MM.1S (cell line): ENCODE data around the gene SNAPC4.

ENCODE experiments used
- EZH2 ChIP-seq: fragments of 300-600 bp; sonication (generic); optimal IDR thresholded peaks from 2 replicates; pipeline ENCODE3; 2017; ENCODE audit warnings: low read depth, mild to moderate bottlenecking, antibody characterized with exemption, low read length, mixed read lengths
- EZH2phosphoT487 ChIP-seq: fragments of 300-600 bp; sonication (generic); IDR thresholded peaks from 2 replicates; pipeline ENCODE4 v1.6.1; 2018; ENCODE audit warnings: antibody characterized with exemption, low read length
- TF ChIP-seq, protein P1 (sequence below): fragments of 300-600 bp; sonication (generic); IDR thresholded peaks from 2 replicates; pipeline ENCODE4 v1.5.1; 2016; ENCODE audit warnings: antibody characterized with exemption, low read length, mixed read lengths

- TF ChIP-seq, protein P1, sequence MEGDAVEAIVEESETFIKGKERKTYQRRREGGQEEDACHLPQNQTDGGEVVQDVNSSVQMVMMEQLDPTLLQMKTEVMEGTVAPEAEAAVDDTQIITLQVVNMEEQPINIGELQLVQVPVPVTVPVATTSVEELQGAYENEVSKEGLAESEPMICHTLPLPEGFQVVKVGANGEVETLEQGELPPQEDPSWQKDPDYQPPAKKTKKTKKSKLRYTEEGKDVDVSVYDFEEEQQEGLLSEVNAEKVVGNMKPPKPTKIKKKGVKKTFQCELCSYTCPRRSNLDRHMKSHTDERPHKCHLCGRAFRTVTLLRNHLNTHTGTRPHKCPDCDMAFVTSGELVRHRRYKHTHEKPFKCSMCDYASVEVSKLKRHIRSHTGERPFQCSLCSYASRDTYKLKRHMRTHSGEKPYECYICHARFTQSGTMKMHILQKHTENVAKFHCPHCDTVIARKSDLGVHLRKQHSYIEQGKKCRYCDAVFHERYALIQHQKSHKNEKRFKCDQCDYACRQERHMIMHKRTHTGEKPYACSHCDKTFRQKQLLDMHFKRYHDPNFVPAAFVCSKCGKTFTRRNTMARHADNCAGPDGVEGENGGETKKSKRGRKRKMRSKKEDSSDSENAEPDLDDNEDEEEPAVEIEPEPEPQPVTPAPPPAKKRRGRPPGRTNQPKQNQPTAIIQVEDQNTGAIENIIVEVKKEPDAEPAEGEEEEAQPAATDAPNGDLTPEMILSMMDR: no peak
- TF ChIP-seq EZH2: no peak
- TF ChIP-seq EZH2phosphoT487: no peak
Observed at GRCh38 chr9:136379003-136379287, 21.0 kb downstream of the SNAPC4 start.
